GM19468 (cell line): ENCODE data around the gene HS1BP3.

ENCODE experiments used
- ATAC-seq: cut with Tn5 transposase; IDR thresholded peaks from one replicate; pipeline ENCODE4 v1.9.1; 2021; ENCODE audit warnings: mild to moderate bottlenecking, moderate library complexity, moderate number of reproducible peaks; ENCODE audit not compliant: unreplicated experiment; ENCODE audit errors: extremely low read depth

HS1BP3 gene

GRCh38 chr2:20620696-20621365 is 30.1 kb downstream of the HS1BP3 start:
- no peak for ATAC-seq

DNA sequence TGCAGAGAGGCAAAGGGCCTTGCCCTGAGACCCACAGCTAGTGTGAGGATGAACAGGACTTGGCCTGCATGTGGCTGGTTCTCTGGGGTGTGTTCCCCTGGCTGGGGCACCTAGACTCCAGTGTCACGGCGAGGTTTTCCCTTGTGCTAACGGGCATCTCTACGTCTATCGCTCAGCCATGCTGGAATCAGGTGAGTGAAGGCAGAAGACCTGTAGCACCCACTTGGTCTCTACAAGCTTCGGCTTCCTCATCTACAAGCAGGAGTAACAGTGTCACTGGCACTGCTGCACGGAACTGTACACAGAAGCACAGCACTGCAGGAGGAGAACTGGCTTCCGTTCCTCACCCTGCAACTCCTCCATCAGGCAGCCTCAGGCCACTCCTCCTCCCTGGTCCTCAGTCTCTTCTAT is 30.6 kb downstream of the HS1BP3 start:
- no peak for ATAC-seq

DNA sequence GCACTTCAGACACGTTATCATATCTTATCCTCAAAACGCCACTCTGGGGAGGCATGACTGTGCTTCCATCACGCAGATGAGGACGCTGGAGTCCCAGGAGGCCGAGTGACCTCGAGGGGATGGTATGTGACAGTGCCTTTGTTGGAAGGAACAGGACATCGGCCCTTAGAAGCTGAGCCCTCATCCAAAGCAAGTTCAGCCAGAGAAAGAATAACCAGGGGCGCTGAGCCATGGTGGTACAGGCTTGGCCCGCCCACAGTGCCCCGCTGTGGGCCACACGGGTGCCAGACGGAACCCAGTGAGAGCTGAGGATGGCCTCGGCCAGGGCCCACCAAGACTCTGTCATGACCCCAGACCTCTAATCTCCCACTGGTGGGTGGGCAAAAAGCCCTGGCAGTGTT is 31.3 kb downstream of the HS1BP3 start:
- ATAC-seq, result no peak

- no peak for ATAC-seq
These were observed 31.9 kb downstream of the HS1BP3 start for GRCh38 chr2:20618886-20619521.

DNA sequence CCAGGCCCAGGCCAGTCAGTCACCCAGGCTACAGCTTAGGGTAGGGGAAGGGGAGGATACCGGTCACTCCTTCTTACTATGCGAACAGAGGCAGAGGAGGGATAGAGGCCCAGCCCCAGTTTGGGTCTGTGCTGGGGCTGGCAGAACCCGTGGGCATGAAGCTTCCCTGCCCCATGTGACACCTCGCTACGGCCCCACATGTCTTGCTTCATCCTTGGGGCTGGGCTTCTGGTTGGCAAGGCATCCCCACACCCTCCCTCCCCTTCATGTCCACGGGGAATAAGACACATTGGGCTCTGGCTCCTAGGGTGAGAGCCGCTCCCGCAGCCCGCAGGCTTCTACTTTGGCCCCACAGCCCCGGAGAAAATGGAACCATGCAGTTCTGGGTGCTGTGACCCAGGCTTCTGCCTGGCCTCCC is 32.4 kb downstream of the HS1BP3 start:
- ATAC-seq, result no peak

DNA sequence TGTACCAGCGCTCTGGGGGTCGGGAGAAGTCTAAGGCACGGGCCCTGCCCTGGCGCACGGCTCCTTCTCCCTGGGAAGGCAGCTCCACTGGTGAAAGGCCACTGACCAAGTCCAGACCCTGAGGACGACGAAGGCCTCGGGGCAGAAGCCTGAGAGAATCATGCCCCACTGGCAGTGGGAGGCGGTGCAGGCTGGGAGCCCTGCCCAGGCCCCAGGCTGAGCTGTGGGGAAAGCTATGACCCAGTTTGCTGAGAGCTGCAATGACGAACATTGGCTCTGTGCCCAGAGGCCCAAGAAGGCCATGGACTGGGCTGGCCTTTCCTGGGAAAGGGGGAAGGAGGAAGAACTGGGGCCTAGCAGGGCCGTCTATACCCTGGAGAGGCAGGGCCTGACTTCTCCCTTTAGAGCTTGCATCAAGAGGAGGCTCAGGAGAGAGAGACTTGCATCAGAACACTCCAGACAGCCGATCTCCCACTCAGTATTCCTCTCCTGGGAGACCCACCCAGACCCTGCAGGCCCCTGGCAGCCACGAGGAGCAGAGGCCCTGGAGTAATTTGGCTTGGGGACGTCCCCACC is 32.9 kb downstream of the HS1BP3 start:
- ATAC-seq, result no peak

DNA sequence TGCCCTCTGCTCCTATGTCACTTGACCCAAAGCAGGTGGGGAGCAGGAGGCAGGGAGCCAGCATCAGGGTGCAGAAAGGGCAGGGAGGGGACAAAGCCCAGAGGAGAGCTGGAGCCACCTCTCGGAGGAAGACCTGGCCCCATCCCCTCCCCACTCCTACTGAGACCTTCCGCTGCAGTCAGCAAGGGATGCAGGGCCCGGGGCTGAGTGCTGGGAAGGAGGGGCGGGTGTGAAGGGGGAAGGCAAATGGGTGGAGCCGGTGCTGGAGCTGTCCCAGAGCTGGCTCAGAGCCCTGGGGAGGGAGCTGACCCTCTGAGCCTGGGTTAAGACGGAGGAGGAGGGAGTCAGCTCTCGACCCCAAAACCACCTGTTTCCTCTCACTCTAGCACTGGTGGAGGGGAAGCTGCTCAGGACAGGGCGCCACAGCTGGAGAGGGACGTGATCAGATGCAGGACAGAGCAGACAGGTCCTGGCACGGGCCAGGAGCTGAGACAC is 33.8 kb downstream of the HS1BP3 start:
- ATAC-seq, result no peak

DNA sequence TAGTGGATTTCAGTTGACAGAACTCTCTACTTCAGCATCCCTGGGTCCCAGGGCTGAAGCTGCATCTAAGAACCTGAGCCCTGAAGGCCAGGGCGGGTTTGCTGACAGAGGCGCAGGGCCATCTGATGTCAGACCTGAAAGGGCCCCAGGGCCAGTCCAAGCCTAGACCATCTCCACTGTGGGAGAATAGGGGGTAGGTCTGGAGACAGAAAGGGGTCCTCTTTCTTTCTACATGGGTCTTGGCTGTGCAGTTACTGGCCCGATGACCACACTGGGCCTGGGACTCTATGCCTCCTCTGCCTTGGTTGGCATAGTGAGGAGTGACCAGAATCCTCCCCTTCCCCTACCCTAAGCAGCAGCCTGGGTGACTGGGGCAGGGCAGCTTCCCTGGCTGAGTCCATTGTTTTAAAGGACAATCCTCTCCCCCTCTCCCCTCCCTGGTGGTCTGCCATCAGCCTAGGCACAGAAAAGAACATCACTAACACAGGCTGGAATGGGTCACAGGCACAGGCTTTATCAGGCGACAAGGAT is 34.5 kb downstream of the HS1BP3 start:
- no peak for ATAC-seq

GRCh38 chr2:20615466-20616241 is 35.2 kb downstream of the HS1BP3 start:
- ATAC-seq, result no peak

- ATAC-seq, result no peak
These were observed 35.8 kb downstream of the HS1BP3 start for GRCh38 chr2:20615068-20615465.

DNA sequence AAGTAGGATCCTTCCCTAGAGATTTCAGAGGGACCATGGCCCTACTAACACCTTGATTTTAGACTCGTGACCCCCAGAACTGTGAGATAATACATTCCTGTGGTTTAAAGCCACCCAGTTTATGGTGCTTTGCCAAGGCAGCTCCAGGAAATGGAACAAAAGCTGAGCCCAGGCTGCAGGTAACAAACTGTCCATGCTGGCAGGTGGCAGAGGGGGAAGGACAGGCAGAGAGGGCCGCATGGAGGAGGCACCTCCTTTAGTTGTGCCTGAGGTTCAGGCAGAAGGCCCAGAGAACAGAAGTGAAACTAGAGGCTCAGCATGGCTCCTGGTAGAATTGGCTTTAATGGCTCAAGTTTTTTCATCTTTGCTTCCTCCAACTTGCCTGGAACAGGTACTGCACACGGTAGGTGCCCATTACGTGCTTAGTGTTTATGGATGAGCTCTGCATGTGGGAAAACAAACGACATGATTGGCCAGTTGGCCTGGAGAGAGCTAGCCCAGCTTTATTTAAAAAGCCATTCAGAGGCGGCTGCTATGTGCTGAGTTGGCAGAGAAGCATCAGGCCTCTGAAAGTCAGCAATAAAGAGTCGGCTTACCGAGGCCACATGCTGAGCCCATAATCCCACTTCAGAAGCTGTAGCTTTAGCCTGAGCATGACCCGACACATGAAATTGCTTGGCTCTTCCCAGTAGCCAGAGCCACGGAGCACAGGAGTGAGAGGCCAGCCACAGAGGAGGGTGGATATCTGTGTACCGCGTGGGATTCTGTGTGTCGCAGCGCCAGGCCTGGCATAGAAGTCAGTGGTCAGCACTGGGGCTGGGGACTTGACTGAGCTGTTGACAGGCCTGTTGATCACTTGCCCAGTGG is 36.5 kb downstream of the HS1BP3 start:
- no peak for ATAC-seq

DNA sequence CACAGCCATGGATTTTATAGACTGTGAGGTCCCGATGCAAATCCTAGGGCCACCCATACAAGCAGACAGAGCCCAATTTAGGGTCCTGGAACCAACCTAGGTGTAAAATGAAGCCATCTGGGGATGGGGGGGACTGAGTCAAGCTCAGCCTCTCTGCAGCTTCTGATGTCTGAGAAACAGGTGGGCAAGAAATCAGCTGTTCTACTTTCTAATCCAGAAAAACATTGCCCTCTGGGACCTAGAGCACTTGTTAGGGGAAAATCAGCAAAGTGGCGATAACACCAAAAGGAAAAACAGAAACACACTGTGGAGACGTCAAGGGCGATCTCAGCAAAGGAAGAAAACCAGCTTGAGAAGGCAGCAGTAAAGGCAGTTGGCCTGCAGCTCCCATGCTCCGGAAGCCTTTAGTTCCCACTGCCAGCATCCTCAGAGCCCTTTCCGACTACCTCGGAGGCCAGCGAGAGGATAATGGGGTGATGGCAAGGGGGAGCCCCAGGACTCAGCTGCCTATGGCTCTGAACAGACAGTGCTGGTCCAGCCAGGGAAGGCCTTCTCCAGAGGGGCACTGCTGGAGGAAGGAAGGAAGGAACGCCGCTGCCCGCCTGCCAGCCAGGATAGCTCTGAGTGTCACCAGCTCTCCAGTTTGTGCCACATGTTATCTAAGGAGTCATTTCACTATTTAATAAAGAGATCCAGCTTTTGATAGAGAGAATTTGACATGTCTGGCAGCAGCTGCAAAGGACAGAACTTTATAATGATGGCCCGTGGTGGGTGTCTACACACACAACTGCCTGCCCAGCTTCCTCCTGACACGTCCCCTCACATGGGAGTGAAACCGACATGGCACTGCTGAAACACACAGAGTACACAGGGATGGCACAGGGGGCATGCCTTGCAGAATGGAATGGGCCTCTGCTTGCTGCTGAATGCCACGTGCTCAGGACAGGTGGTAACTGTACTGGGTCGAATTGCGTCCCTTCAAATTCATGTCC is 37.7 kb downstream of the HS1BP3 start:
- ATAC-seq, result no peak

GRCh38 chr2:20611844-20612356 is 39.0 kb downstream of the HS1BP3 start:
- no peak for ATAC-seq

DNA sequence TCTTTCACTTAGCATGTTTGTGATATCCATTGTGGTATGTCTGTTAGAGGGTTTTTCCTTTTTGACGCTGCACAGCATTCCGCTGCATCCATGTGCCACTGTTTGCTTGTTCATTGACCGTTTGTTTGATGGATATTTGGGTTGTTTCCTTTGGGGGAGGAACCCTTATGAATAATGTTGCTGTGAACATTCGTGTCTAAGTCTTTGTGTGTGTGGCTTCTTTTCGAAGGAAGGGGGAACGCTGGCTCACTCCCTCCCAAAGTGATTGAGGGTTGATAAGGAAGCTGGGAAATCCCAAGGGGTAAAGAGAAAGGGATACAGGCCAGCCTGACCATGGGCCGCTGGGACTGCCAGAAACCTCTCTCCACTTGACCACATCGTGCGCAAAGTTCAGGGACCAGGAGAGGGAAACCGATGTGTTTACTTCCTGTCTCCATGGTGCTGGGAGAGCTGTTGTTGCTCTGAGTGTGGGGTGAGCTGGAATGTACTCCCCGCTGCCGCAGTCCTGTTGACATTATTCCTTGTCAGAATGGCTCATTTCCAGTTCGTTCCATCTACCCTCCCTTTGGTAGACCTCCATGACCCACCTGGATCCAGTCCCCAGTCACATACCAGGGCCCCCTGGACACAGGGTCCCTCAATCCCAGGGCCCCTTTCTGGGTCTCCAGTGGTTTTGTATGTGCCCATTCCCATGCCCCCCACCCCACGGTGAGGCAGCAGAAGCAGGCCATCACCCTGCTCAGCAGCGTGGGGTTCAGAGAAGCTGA is 39.6 kb downstream of the HS1BP3 start:
- ATAC-seq, result no peak

DNA sequence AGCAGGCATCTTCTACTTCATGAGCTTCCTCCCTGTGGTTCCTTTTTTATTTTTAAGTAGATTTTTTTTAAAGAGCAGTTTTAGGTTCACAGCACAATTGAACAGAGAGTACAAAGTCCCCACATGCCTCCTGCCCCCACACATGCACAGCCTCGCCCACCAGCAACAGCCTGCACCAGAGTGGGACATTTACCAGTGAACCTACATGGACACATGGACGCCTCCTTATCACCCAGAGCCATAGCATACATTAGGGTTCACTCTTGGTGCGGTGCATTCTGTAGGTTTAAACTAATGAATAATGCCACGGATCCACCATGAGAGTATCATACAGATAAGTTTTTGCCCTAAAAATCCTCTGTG is 40.9 kb downstream of the HS1BP3 start:
- no peak for ATAC-seq

DNA sequence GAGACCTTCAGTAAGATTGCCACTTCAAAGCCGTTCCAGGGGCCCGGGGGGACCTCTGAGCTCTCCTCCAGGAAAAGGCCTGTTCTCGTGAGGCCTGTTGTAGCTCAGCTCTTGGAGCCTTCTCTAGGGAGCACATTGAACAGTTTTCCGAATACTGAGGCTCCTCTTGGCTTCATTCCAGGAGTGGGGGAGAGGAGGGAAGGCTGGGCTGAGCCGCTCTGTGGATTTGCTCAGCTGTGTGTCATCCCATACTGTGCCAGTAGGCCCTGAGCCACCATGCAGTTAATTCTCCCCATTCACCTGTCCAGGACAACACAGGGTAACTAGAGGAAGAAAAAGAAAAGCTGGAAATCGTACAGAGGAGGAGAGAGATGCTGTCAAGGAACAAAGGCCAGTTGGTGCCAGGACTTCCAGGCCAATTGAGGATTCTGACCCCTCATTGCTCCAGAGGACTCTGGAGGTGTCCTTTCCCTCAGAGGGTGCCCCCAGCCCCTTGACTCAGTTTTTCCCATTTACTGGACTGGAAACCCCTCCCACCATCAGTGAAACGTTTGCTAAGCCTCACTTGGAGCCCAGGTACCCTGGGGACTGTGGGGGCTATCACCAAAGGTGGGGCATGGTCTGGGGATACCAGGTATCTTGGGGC is 41.4 kb downstream of the HS1BP3 start:
- no peak for ATAC-seq

DNA sequence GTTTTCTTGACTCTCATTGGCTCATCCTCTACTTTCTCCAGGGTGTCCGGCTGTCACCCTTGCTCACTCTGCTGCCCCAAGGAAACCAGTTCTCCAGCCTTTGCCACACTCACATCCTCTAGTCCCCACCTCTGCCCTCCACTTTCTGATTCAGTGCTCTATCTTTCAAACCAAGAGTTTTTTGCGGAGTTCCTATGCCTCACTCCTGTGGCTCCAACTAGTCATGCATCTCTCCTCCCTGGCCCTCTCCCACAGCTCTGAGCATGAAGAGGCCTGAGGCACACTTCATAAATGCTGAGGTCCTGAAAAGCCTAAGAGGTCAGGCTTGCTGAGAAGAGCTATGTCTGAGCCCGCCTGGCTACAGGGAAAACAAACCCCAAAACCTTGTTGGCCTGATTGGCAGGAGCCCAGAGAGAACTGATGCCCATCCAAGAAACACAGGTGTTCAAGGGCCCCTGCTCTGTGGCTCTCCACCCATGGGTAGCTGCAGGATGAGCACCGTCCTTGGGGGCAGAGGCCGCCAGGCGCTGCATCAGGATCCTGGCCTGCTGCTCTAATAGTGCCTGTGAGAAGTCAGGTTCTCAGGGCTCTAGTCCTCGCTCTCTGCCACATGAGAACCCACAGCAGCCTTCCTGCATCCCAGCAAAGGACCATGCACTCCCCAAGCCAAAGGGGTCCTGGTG is 42.1 kb downstream of the HS1BP3 start:
- no peak for ATAC-seq
